Measurements from ENCODE around the gene GNPNAT1. TPM values are rescaled to one million over a fixed set of nuclear protein-coding genes. Genes with fewer than 3 reads are reported as not detected.
"Not testable (repeated sequence)": the region's sequence is repeated elsewhere in the genome, so short reads cannot be mapped to it uniquely, and the experiment has no call there.

The GNPNAT1 gene
- total and polyA plus RNA-seq, 2 experiments from 2014 or later = 44.4 to 68.7 TPM

- TF ChIP-seq ZNF462 (CRISPR knock-in tag; IDR thresholded peaks at IDR 0.05) = no peak
Measured at GRCh38 chr14:52729585-52729924, 61.9 kb downstream of the GNPNAT1 start (continued).

- H3K36me3 ChIP-seq (ENCODE audit: insufficient read depth); H3K9me3 Mint-ChIP-seq; H4K20me1 ChIP-seq (replicated peaks; ENCODE audit: insufficient read depth); H3K27me3 ChIP-seq (ENCODE audit: insufficient read depth); H3K9me2 ChIP-seq (ENCODE audit: insufficient read depth); H3K27me3 Mint-ChIP-seq (ENCODE audit: insufficient read depth, low read depth, poor library complexity); ATAC-seq; H3K4me3 ChIP-seq; H2AFZ ChIP-seq; H3F3A ChIP-seq (replicated peaks; ENCODE audit: low read depth): not testable (repeated sequence)
- peaks cover 60% of the 10 kb centered on the region for H3K36me3 Mint-ChIP-seq (ENCODE audit: low read depth)
- peak overlapping the region; percentile 78 for H3K27ac ChIP-seq (ENCODE audit: low read depth)
- H3K4me3 Mint-ChIP-seq = peak overlapping the region; percentile 64; the same call in 2 of the 3 replicates
- peaks cover 38% of the 10 kb centered on the region for H3K79me2 ChIP-seq (replicated peaks; ENCODE audit: insufficient read depth)
- peak; percentile 24 for DNase-seq (ENCODE audit: low spot score)
- H3K4me2 ChIP-seq = peak overlapping the region; percentile 50; the same call in 1 of the 2 replicates
- peaks cover 14% of the 10 kb centered on the region for H3K4me1 ChIP-seq (ENCODE audit: insufficient read depth)
- H3K4me1 Mint-ChIP-seq = peaks cover 23% of the 10 kb centered on the region
- peak overlapping the region; percentile 97 for H3K27ac Mint-ChIP-seq
Measured at GRCh38 chr14:52729035-52729434, 62.4 kb downstream of the GNPNAT1 start.

- H3K27ac Mint-ChIP-seq = not testable (repeated sequence)
Measured at GRCh38 chr14:52727509-52727908, 63.9 kb downstream of the GNPNAT1 start.

More at GRCh38 chr14:52727509-52727908, 63.9 kb downstream of the GNPNAT1 start:
- peaks cover 18% of the 10 kb centered on the region; the same call in 1 of the 2 replicates for H3K36me3 ChIP-seq (ENCODE audit: insufficient read depth)
- not testable (repeated sequence) for H3K9me2 ChIP-seq (ENCODE audit: insufficient read depth); H3K27ac ChIP-seq (ENCODE audit: low read depth); H3K4me1 Mint-ChIP-seq; H3K4me3 Mint-ChIP-seq; H3K4me1 ChIP-seq (ENCODE audit: insufficient read depth); H3F3A ChIP-seq (replicated peaks; ENCODE audit: low read depth); DNase-seq (ENCODE audit: low spot score); H2AFZ ChIP-seq; ATAC-seq; H3K4me2 ChIP-seq; H3K27me3 Mint-ChIP-seq (ENCODE audit: insufficient read depth, low read depth, poor library complexity); H3K4me3 ChIP-seq; H4K20me1 ChIP-seq (replicated peaks; ENCODE audit: insufficient read depth); H3K27me3 ChIP-seq (ENCODE audit: insufficient read depth); H3K9me3 Mint-ChIP-seq
- H3K79me2 ChIP-seq (replicated peaks; ENCODE audit: insufficient read depth) = peaks cover 23% of the 10 kb centered on the region
- H3K36me3 Mint-ChIP-seq (ENCODE audit: low read depth) = peaks cover 59% of the 10 kb centered on the region

Small RNAs within 50 kb of the gene (small RNA-seq; reads per million reads assigned to genes)
- gene AL139317.2 (ENCODE audit: low replicate concordance) = not detected

Other genes with a start within 250 kb of the GNPNAT1 start
- gene TXNDC16, start 239.1 kb downstream of the GNPNAT1 start, total RNA-seq (2014; rRNA removed; shearing (Covaris generic)) = 13.3 and 13.6 TPM in 2 replicates
- 14.0 and 14.6 TPM in 2 replicates for gene TXNDC16, start 239.1 kb downstream of the GNPNAT1 start, polyA plus RNA-seq (2016; fragmentation: Nextera tagmentation; extraction: Ambion mirVana)
- 3.3 and 5.2 TPM in 2 replicates for gene GPR137C, start 238.8 kb downstream of the GNPNAT1 start, total RNA-seq (2014; rRNA removed; shearing (Covaris generic))
- 2.2 and 2.4 TPM in 2 replicates for gene GPR137C, start 238.8 kb downstream of the GNPNAT1 start, polyA plus RNA-seq (2016; fragmentation: Nextera tagmentation; extraction: Ambion mirVana)
- gene ERO1A, start 96.0 kb downstream of the GNPNAT1 start, total RNA-seq (2014; rRNA removed; shearing (Covaris generic)) = 40.7 and 44.7 TPM in 2 replicates
- gene ERO1A, start 96.0 kb downstream of the GNPNAT1 start, polyA plus RNA-seq (2016; fragmentation: Nextera tagmentation; extraction: Ambion mirVana) = 21.2 and 25.2 TPM in 2 replicates
- gene PSMC6, start 84.4 kb downstream of the GNPNAT1 start, total RNA-seq (2014; rRNA removed; shearing (Covaris generic)) = 143 and 162 TPM in 2 replicates
- gene PSMC6, start 84.4 kb downstream of the GNPNAT1 start, polyA plus RNA-seq (2016; fragmentation: Nextera tagmentation; extraction: Ambion mirVana) = 176 and 177 TPM in 2 replicates
- 40.2 and 43.1 TPM in 2 replicates for gene STYX, start 61.4 kb downstream of the GNPNAT1 start, total RNA-seq (2014; rRNA removed; shearing (Covaris generic))
- 21.8 and 23.3 TPM in 2 replicates for gene STYX, start 61.4 kb downstream of the GNPNAT1 start, polyA plus RNA-seq (2016; fragmentation: Nextera tagmentation; extraction: Ambion mirVana)
- gene FERMT2, start 159.4 kb upstream of the GNPNAT1 start, total RNA-seq (2014; rRNA removed; shearing (Covaris generic)) = 102 and 108 TPM in 2 replicates
- gene FERMT2, start 159.4 kb upstream of the GNPNAT1 start, polyA plus RNA-seq (2016; fragmentation: Nextera tagmentation; extraction: Ambion mirVana) = 148 and 152 TPM in 2 replicates